ENCODE measurements around the gene POSTN.
"Not testable (repeated sequence)": the region's sequence is repeated elsewhere in the genome, so short reads cannot be mapped to it uniquely, and the experiment has no call there.

Gene POSTN

DNA sequence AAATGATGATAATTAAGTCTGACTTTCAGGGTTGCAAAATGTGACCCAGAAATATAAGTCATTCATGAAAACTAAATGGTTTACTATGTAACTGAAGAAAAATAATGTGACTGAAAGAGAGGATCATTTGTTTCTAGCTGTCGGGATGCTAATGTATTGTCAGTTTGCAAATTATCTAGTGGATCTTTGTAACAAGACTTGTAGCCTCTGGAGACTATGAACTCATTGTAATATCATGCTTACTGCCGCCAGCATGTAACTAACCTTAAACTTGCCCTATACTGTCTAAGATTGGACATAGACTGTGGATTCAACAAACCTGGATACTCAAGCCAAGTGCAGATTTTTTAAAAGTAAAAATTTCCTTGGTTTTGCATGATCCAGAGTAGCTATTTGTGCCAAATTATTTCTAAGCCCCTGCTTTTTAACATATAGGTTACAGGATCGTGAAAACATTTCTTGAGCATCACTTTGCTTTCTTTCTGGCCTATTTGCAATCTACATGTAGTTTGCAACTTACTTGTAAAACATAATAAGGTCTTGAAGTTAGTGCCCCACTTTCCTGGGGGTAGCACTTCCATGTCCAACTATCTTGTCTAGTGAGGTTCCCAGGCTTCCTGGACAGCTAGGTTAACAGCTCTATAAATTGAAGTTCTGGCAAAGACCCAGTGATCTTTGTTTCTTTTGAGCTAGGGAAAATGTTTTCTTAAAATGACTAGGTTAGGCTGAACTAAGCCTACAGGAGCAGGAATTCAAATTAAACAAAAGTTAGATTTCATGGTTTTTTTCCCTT, 3.3 kb upstream of the POSTN start:
- intact Hi-C loops (cut with DNase I): loop anchor here (5.0 kb wide), 1 partner anchor 495 kb away; the partner anchor contains the start of gene CSNK1A1L
- no peak for DNase-seq

DNA sequence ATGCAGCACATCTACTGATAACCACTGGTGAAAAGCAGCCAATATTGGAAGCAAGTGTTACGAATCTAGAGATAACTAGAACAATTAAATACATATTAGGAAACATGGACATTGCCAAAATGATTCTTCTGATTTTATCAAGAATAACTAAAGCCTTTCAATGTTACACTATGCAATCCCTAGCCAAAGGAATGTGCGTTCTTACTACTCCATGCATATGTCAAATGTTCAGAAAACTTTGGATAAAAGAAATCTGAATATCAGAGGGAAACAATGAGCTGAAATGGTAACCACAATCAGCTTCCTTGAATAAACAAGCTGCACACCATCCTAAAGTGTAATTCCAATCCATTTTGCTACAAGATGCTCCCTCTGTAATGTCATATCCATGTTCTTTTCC, 951 bp upstream of the POSTN start:
- no peak for DNase-seq
- intact Hi-C loops (cut with DNase I): no loop called here

DNA sequence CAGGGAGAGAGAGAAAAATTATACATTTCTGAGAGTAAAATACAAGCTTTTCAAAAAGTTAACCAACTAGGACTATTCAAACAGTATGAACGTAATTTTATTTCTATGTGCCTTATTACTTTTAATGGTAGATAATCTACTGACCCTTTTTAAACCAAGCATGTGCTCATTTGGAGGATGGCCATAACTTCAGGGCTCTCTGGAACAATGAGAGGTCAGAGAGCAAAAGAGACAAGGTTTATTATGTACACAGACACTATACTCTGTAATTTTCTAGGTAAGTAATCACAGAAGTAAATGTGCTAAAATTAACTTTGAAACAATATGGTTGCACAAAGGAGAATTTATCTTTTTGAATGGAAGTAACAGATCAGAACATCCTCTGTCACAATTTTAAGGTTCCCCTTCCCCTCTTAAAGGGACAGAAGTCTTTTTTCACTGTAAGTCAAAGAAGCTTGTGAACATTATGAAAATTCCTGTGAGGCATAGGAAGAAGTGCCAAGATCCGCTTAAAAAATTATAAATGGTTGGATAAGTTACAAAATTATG, 1.0 kb downstream of the POSTN start:
- intact Hi-C loops (cut with DNase I): no loop called here
- no peak for DNase-seq

DNA sequence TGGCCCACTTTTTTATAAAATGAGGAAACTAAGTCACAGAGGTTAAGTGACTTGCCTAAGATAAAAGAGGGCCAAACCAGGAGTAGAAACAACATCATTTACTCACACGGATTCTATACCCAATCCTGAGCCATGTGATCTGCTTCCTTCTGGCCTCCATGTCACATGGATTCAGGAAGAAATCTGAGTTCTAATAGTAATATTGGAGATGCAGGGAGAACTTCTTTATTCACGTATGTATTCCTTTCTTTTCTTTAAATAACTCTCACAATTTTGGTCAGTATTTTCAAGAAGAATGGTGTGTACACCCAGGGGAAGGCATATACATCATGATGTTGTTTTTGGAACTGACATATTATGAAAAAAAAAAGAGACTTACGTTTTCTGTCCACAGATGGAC, 1.8 kb downstream of the POSTN start:
- no peak for DNase-seq
- intact Hi-C loops (cut with DNase I): no loop called here

DNA sequence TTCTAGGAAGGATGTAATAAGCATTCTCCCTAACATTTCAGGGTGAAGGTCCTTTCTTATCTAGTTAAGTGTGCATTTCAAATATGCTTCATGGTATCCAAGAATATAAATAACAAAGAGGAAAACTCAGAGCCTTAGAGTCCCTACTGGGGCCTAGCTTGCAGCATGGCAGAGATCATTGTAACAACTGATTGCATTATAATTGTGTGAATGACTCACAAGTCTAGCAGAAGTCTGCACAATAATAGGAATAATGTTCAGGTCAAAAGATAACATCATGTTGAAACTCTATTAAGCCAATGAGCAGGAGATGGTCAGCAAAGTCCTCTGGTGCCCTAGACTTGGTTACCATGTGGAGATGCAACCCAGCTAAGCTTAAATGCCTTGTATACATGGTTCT, 3.4 kb downstream of the POSTN start:
- intact Hi-C loops (cut with DNase I): no loop called here
- DNase-seq: no peak

DNA sequence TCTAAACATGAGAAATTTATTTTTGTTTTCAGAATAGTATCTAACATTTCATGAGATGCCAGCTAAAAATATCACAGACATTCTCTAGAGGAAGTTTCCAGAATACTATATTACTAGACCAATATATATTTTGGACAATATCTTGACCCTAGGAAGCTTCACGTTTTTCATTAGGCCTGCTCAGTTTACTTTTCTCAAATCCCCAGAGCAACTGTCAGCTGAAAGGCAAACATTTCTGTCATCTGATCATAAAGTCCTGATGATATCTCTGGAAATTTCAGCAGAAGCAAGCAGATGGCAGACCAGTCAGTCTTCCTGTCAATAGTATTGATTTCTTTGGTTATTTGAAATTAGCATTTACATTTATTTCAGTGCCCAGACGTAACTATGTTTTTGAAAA, 4.0 kb downstream of the POSTN start:
- no peak for DNase-seq
- intact Hi-C loops (cut with DNase I): no loop called here

DNA sequence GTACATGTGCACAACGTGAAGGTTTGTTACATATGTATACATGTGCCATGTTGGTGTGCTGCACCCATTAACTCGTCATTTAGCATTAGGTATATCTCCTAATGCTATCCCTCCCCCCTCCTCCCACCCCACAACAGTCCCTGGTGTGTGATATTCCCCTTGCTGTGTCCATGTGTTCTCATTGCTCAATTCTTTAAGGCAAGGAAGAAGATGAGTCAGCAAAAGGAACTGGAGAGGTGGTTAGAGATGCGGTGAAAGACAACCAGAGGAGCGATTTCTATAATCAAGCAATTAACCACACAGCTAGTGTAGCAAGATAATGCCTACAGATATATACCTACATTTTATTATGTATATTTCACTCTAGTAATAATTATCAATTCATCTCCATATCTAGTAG, 9.2 kb downstream of the POSTN start:
- intact Hi-C loops (cut with DNase I); DNase-seq: not testable (repeated sequence)

DNA sequence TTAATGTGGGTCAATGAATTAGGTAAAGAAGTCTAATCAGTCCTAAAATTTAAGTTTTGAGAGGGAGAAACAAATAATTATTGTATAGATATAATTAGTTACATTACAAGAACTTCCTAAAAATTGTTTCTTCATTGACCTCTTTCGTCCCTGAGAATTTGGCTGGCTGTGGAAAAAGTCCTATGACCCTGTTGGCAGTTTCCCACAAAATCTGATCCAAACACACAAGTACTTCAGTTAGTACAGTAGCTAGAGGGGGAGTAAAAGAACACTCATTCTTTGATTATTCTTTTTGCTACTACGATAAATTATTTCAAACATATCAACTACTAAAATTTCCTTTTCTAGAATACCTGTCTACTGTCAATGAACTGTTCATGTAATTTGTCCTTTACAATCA, 11.3 kb downstream of the POSTN start:
- intact Hi-C loops (cut with DNase I): no loop called here
- DNase-seq: no peak

DNA sequence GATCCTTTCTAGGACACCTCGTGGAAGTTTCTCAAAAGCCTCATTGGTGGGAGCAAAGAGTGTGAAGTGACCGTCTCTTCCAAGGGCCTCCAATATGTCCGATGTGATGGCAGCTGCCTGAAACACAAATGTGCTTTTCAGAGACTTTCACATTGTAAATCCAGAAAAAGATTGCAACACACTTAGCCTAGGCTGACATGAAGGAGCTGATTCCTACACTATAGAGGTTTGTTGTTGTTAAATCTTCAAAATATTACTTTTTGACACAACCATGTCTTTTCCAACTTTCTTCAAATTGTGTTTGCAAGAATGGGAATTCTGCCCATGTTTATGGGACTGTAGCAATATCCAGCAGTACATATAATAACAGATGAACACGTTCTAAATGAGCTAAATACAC, 12.4 kb downstream of the POSTN start:
- no peak for DNase-seq
- intact Hi-C loops (cut with DNase I): no loop called here

DNA sequence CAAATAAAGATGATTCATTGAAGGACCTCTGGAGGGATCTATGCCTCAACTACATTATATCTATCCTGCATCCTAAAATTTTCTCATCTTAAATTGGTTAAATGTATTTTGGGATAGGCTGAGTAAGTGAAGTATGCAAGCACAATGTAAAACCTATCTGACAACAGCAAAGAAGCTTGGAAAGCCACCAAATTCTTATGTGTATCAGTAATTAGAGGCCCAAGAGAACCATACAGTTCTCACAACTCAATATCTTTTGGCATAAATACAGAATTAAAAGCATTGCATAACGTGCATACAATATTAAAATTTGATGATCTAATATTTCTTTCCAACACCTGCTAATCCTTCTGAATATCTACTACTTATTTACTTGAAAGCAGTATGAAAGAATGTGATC, 13.0 kb downstream of the POSTN start:
- no peak for DNase-seq
- intact Hi-C loops (cut with DNase I): no loop called here

DNA sequence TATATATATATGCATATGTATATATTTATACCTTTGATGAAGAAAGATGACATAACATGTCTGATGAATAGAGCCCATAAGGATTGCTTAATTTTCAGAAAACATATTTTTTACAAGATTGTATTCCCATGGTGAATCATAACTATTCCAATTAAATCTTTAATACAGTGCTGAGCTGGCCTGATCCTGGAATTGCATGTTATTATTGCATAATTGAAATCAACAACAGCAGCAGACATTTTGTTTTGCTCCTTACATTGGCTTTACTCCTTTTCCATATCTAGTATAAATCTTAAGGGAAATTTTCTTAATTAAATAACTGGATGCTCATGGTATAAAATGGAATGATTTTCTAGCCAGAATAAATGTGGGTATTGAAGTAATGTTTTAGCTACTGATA, 22.0 kb downstream of the POSTN start:
- intact Hi-C loops (cut with DNase I): no loop called here
- DNase-seq: no peak

DNA sequence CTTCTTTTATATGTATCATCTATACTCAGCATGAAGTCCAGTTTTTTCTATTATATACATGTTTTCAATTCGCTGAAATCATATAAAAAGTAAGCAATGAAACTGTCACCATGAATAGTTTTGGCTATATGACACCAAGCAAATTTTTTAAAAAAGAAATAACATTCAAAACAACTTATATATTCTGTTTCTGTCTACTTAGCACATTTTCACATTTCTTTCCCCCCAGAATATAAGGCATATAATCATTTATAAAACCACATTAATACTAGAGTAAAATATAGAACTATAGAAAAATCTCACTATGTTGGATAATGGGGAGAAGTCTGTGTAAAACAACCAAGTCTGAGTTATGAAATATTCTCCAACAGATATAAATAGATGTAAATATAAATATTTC, 33.1 kb downstream of the POSTN start:
- intact Hi-C loops (cut with DNase I): no loop called here
- DNase-seq: no peak

DNA sequence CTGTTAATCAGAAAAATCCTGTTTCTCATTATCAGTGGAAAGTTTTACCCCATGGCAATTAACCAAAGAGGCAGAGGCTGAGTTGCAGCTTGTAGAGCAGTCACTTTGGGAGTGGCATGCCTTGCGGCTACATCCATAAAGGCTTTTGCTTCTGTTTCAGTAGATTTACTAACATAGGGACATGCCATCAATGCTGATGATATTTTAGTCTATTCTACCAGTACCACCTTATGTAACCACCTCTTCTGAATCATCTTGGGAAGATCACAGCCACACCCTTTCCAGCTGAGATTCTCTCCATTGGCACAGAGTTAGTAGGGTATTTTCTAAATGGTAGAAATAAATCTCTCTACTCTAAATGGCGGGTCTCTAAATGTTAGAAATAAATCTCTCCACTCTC, 37.5 kb downstream of the POSTN start:
- no peak for DNase-seq
- intact Hi-C loops (cut with DNase I): no loop called here

DNA sequence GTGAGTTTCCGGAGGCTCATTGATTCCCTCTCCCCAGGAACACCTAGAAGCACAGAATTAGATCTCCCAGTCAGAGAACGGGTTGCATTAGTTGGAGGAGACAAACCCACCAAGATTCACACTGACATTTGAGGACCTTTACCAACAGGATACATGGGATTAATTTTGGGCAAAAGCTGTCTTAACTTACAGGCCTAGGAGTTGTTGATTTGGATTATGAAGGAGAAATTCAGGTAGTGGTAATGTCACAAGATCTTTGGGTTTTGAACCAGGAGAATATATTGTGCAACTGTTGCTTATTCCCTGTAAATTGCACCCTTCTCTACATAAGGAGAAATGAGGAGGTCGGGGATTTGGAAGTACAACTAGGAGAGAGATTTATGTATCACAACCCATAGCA, 38.0 kb downstream of the POSTN start:
- intact Hi-C loops (cut with DNase I): no loop called here
- DNase-seq: no peak

DNA sequence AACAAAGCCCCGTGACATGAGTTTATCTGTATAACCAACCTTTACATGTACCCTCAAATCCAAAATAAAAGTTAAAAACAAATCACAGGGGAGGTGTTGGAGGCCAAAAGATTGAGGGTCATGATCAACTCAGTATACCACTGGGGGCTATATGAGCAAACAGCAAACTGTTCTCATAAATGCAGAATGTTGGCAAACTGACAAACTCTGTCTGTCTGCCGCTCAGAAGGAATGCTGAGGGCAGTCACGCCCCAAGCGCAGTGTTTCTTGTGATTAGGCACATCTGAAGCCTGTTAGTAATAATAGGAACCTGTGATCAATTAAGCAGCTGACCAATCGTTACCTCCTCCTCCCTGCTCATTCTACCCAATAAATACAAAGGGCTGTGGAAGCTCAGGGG, 39.8 kb downstream of the POSTN start:
- intact Hi-C loops (cut with DNase I); DNase-seq: not testable (repeated sequence)

DNA sequence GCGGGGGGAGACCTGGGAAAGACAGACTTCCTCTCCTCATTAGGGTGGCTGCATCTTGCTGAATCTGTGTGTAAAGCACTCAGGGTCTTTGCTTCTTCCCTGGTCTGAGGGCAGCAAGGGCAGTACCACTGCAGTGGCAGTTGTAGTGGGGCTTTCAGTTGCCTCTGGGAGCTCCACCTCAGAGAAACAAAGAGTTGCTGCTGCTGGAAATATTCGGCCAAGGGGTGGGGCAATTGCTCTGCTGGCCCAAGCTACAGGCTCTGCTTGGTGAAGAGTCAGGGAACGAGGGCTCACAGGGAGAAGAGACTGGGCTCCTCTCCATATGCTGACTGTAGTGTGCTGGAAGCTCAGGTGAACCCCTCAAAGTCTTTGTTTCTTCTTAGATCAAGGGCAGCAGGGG, 52.5 kb downstream of the POSTN start:
- intact Hi-C loops (cut with DNase I): no loop called here

DNA sequence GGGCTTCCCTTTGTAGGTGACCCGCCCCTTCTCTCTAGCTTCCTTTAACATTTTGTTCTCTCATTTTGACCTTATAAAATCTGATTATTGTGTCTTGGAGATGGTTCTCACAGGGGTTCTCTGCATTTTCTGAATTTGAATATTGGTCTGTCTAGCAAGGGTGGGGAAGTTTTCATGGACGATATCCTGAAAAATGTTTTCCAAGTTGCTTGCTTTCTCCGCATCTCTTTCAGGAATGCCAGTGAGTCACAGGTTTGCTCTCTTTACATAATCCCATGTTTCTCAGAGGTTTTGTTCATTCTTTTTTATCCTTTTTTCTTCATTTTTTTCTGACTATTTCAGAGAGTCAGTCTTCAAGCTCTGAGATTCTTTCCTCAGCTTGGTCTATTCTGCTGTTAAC, 53.6 kb downstream of the POSTN start:
- DNase-seq: no peak
- intact Hi-C loops (cut with DNase I): no loop called here

More for the DNA sequence above, 52.5 kb downstream of the POSTN start:
- no peak for DNase-seq

DNA sequence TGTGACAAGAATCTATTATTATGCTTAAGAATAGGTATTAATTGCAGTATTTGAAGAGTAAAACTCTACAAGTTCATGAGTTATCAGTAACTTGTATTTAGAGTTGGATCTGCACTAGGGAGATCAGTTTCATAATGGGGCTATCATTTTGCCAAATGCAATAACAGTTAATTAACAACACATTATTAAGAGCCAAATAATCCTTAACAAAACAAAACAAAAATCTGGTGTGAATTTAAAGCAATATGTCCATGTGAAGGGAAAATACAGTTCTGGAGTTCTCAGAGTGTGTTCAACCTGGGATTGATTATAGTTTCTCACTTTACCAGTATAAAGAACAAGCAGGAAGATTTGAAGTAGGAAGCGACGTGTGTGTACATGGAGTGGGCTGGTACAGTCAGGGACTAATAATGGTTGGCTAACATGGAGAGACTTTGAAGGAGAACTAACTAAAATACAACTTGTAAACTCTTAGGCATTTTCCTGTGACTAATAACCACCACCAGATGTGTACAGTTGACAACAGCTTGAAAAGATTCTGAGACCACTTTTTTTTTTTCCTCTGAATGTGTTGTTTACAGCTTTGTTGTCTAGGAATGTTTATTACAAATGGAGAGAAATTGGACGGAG, 58.5 kb downstream of the POSTN start:
- no peak for DNase-seq
- intact Hi-C loops (cut with DNase I): no loop called here

DNA sequence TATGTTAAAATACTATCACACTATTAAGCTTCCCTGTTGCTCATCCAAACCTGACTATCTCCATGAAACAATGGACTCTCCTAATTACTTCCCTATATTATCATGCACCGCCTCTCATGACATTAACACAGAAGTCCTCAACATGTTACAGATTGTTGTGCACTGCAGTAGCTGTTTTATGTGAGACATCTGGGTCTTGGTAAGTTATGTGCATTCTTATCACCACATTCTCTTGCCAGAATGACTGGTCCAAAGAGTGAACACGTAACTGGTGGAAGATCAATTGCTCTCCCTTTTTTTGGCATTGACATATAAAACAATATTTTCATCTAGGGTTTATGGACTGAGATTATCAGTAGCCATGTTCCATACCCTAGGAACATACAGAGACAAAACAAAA, 59.4 kb downstream of the POSTN start:
- no peak for DNase-seq
- intact Hi-C loops (cut with DNase I): no loop called here

DNA sequence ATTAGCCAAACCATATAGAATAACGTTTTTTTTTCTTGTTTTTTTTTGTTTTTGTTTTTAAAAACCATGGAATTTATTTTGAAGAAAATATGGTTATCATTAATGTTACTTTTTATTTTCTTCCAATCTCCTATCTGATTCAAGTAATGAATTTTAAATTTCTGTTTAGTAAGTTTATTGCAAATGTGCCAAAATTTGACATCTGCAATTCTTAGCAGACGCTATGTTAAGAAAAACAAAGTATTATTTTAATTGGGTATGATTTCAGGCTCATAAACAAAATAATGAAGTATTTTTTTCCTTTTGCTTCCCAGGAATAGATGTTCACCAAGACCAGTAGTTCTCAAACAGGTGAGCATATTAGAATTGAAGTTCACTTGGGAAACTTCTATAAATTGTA, 63.1 kb downstream of the POSTN start:
- intact Hi-C loops (cut with DNase I): no loop called here
- no peak for DNase-seq

DNA sequence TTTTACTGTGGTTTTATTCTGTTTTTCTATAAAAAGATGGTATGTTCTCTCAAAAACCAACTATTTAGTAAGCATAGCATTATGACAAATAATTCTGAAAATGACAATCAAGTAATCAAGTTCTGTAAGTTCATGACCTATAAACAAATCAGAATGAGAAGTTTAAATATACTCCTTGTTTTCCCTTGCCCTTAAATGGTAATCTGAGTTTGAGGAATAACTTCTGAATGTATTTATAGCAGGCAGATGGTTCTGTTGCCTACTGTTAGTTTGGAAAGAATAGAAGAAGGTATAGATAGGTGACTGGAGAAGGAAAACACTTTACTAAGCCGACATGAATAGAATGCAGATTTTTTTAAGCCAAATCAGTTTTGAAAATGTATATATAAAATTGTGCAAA, 63.9 kb downstream of the POSTN start:
- DNase-seq: no peak
- intact Hi-C loops (cut with DNase I): no loop called here

All from head of caudate nucleus (tissue), 42 donors.